ENCODE results near the gene LRIG2. TPM values are rescaled to one million over a fixed set of nuclear protein-coding genes. Genes with fewer than 3 reads are reported as not detected.

Gene LRIG2
- polyA plus RNA-seq, 3 donors = 0.93 to 12.7 (median 0.96) TPM

- no peak overlapping the region for H3K27ac Mint-ChIP-seq
- H3K4me1 Mint-ChIP-seq = no peaks in the 10 kb centered on the region
- intact Hi-C loops (cut with micrococcal nuclease) = no loop called here
- H3K9me3 Mint-ChIP-seq = peaks cover 0 to 9% (median 4%) of the 10 kb centered on the region in 7 donors
- WGBS (ENCODE audit: insufficient coverage) = 92% methylated on average over 2 of the region's 3 CpGs
- Histone ChIP-seq H3K27ac (ENCODE audit: low read depth in 1 of 2, low read length in 2 of 2) (no peak overlapping the region), H3K4me1 (ENCODE audit: control insufficient read depth in 1 of 2, insufficient read depth in 2 of 2, low read length in 2 of 2) (no peaks in the 10 kb centered on the region), H3K4me2 (replicated peaks; ENCODE audit: extremely low read depth, low read length, poor library complexity, severe bottlenecking) (no peak overlapping the region), H3K4me3 (replicated peaks in 1 of 3; ENCODE audit: low read depth in 2 of 3, low read length in 3 of 3) (no peak overlapping the region), H4K20me1 (ENCODE audit: insufficient read depth, low read length) (no peaks in the 10 kb centered on the region), H3K36me3 (replicated peaks in 1 of 2; ENCODE audit: control insufficient read depth in 1 of 2, insufficient read depth in 2 of 2, low read length in 2 of 2) (no peaks in the 10 kb centered on the region), H3K79me2 (ENCODE audit: insufficient read depth, low read length) (no peaks in the 10 kb centered on the region), H3K9me3 (replicated peaks in 1 of 2; ENCODE audit: control insufficient read depth in 1 of 2, insufficient read depth in 1 of 2, low read length in 2 of 2) (peaks cover 0 to 4% of the 10 kb centered on the region in 2 donors), H3K9ac (ENCODE audit: insufficient read depth, low read length, poor library complexity, severe bottlenecking) (no peak overlapping the region), H2AFZ (ENCODE audit: insufficient read depth, low read depth, low read length, poor library complexity, severe bottlenecking) (no peak overlapping the region), H3K27me3 (ENCODE audit: control insufficient read depth in 2 of 2, insufficient read depth in 2 of 2, low read length in 2 of 2) (no peaks in the 10 kb centered on the region)
- no peak for TF ChIP-seq CTCF (IDR thresholded peaks at IDR 0.05)
- peaks cover 0 to 27% (median 4%) of the 10 kb centered on the region in 3 donors for H3K27me3 Mint-ChIP-seq (ENCODE audit: low read depth in 3 of 3)
- no peaks in the 10 kb centered on the region for H3K36me3 Mint-ChIP-seq
- no peak for DNase-seq
- no peak overlapping the region for H3K4me3 Mint-ChIP-seq
These were observed 105.1 kb downstream of the LRIG2 start for GRCh38 chr1:113178106-113178505.

DNA sequence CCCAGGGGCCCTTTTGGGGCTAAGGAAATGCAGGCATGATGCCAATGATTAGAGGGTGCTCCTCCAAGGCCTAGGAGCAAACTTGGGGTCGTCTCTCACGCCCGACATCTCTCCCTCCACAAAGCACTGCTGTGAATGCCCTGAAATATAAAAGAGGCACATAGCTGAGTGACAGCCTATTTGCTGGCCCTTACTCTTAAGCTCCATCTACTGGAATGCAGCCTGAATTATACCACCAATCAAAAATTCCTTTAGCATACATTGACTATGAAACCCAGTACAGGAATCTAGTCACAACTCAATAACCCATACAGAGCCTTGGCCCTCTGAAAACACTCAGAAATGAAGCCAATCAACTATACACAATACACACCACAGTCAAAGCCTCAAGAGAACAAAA lies 105.5 kb downstream of the LRIG2 start:
- H3K9me3 Mint-ChIP-seq = peaks cover 0 to 6% (median 2%) of the 10 kb centered on the region in 7 donors
- no peak for TF ChIP-seq CTCF (IDR thresholded peaks at IDR 0.05)
- WGBS (ENCODE audit: insufficient coverage) = 89% methylated on average over 3 of the region's 3 CpGs
- no peak overlapping the region for H2AFZ ChIP-seq (ENCODE audit: insufficient read depth, low read depth, low read length, poor library complexity, severe bottlenecking)
- H3K4me1 Mint-ChIP-seq = no peaks in the 10 kb centered on the region
- H3K9me3 ChIP-seq (replicated peaks in 1 of 2; ENCODE audit: control insufficient read depth in 1 of 2, insufficient read depth in 1 of 2, low read length in 2 of 2) = peaks cover 0 to under 1% of the 10 kb centered on the region in 2 donors
- no peak overlapping the region for H3K9ac ChIP-seq (ENCODE audit: insufficient read depth, low read length, poor library complexity, severe bottlenecking)
- intact Hi-C loops (cut with micrococcal nuclease) = no loop called here
- H3K4me3 Mint-ChIP-seq = no peak overlapping the region
- no peak overlapping the region for H3K4me2 ChIP-seq (replicated peaks; ENCODE audit: extremely low read depth, low read length, poor library complexity, severe bottlenecking)
- no peak overlapping the region for H3K4me3 ChIP-seq (replicated peaks in 1 of 3; ENCODE audit: low read depth in 2 of 3, low read length in 3 of 3)
- no peaks in the 10 kb centered on the region for H4K20me1 ChIP-seq (ENCODE audit: insufficient read depth, low read length)
- no peak overlapping the region for H3K27ac Mint-ChIP-seq
- H3K27ac ChIP-seq (ENCODE audit: low read depth in 1 of 2, low read length in 2 of 2) = no peak overlapping the region
- H3K36me3 ChIP-seq (replicated peaks in 1 of 2; ENCODE audit: control insufficient read depth in 1 of 2, insufficient read depth in 2 of 2, low read length in 2 of 2) = no peaks in the 10 kb centered on the region
- H3K27me3 Mint-ChIP-seq (ENCODE audit: low read depth in 3 of 3) = peaks cover 0 to 27% (median 4%) of the 10 kb centered on the region in 3 donors
- H3K4me1 ChIP-seq (ENCODE audit: control insufficient read depth in 1 of 2, insufficient read depth in 2 of 2, low read length in 2 of 2) = no peaks in the 10 kb centered on the region
- no peaks in the 10 kb centered on the region for H3K36me3 Mint-ChIP-seq
- no peaks in the 10 kb centered on the region for H3K79me2 ChIP-seq (ENCODE audit: insufficient read depth, low read length)
- DNase-seq = no peak
- H3K27me3 ChIP-seq (ENCODE audit: control insufficient read depth in 2 of 2, insufficient read depth in 2 of 2, low read length in 2 of 2) = no peaks in the 10 kb centered on the region

Other genes with a start within 250 kb of the LRIG2 start
- gene SLC16A1, start 117.0 kb upstream of the LRIG2 start, polyA plus RNA-seq = 10 to 100 TPM in 2 of 3 donors, 1 to 10 TPM in 1; 2.4 to 13.1 (median 10.3) TPM

Data from CD14-positive monocyte (primary cell).